HEK293T (cell line): ENCODE measurements around the gene XPNPEP1.

ENCODE experiments used
- CTCF ChIA-PET: fragments of 350-600 bp; formaldehyde crosslinking; extraction: SDS; loops from one replicate; lab custom pipeline; 2021; ENCODE audit warnings: antibody characterized with exemption, inconsistent platforms; lab: Yijun Ruan, JAX
- POLR2A ChIA-PET: fragments of 350-600 bp; formaldehyde crosslinking; extraction: SDS; loops from one replicate; lab custom pipeline; 2020; ENCODE audit warnings: antibody characterized with exemption, inconsistent platforms; lab: Yijun Ruan, JAX
- DNase-seq: peaks from one replicate; pipeline ENCODE4 v3.0.0; 2012; ENCODE audit warnings: mixed read lengths; ENCODE audit errors: extremely low spot score
- ARNT ChIP-seq: fragments of 450-650 bp; IDR thresholded peaks from 2 replicates; pipeline ENCODE4 v1.6.1; 2017; ENCODE audit warnings: mild to moderate bottlenecking
- BHLHE40 ChIP-seq: fragments of 450-650 bp; IDR thresholded peaks from 2 replicates; pipeline ENCODE4 v1.6.1; 2016; ENCODE audit warnings: mild to moderate bottlenecking, moderate library complexity, borderline replicate concordance
- CTBP1 ChIP-seq: fragments of 450-650 bp; IDR thresholded peaks from 2 replicates; pipeline ENCODE4 v1.6.1; 2016; ENCODE audit warnings: borderline replicate concordance
- ELF4 ChIP-seq: fragments of 450-650 bp; IDR thresholded peaks from 2 replicates; pipeline ENCODE4 v1.6.1; 2017; ENCODE audit warnings: antibody characterized with exemption
- FOXA1 ChIP-seq: fragments of 450-650 bp; IDR thresholded peaks from 2 replicates; pipeline ENCODE4 v1.6.1; 2016; ENCODE audit warnings: mild to moderate bottlenecking
- FOXK2 ChIP-seq: fragments of 450-650 bp; IDR thresholded peaks from 2 replicates; pipeline ENCODE4 v1.6.1; 2016; ENCODE audit warnings: mild to moderate bottlenecking
- FOXM1 ChIP-seq: fragments of 450-650 bp; IDR thresholded peaks from 2 replicates; pipeline ENCODE4 v1.6.1; 2017; ENCODE audit warnings: mild to moderate bottlenecking, borderline replicate concordance
- HDGF ChIP-seq: fragments of 450-650 bp; IDR thresholded peaks from 2 replicates; pipeline ENCODE4 v1.6.1; 2017; ENCODE audit warnings: antibody characterized with exemption, borderline replicate concordance
- L3MBTL2 ChIP-seq: fragments of 450-650 bp; conservative IDR thresholded peaks from 2 replicates; pipeline ENCODE4 v1.6.1; 2016; ENCODE audit warnings: mild to moderate bottlenecking
- LEF1 ChIP-seq: fragments of 450-650 bp; IDR thresholded peaks from 2 replicates; pipeline ENCODE4 v1.6.1; 2017; ENCODE audit warnings: mild to moderate bottlenecking, borderline replicate concordance
- NFRKB ChIP-seq: fragments of 450-650 bp; IDR thresholded peaks from 2 replicates; pipeline ENCODE4 v1.6.1; 2016; ENCODE audit warnings: mild to moderate bottlenecking, moderate library complexity
- PKNOX1 ChIP-seq: fragments of 450-650 bp; IDR thresholded peaks from 2 replicates; pipeline ENCODE4 v1.6.1; 2016
- SP1 ChIP-seq: fragments of 450-650 bp; IDR thresholded peaks from 2 replicates; pipeline ENCODE4 v1.6.1; 2017
- SUZ12 ChIP-seq: fragments of 450-650 bp; IDR thresholded peaks from 2 replicates; pipeline ENCODE4 v1.6.1; 2016; ENCODE audit warnings: mild to moderate bottlenecking
- TARDBP ChIP-seq: fragments of 450-650 bp; IDR thresholded peaks from 2 replicates; pipeline ENCODE4 v1.6.1; 2016
- ZNF384 ChIP-seq: fragments of 450-650 bp; IDR thresholded peaks from 2 replicates; pipeline ENCODE4 v1.6.1; 2016

The XPNPEP1 gene

GRCh38 chr10:109851616-109852474, 71.5 kb downstream of the XPNPEP1 start:
- ChIA-PET POLR2A (no interaction called here), CTCF (interaction anchor here (0.6 to 1.0 kb wide), 4 partner anchors 9 to 1207 kb away, joined by 3 to 4 read pairs (median 4); no protein-coding TSS in a partner anchor)
- DNase-seq, result no peak
- TF ChIP-seq SUZ12 (no peak), CTBP1 (no peak), LEF1 (no peak), HDGF (no peak), ELF4 (no peak), TARDBP (no peak), FOXM1 (no peak), L3MBTL2 (no peak), SP1 (no peak), ZNF384 (no peak), BHLHE40 (no peak), FOXK2 (no peak), NFRKB (no peak), FOXA1 (no peak), ARNT (no peak), PKNOX1 (no peak)

- TF ChIP-seq TARDBP (no peak), CTBP1 (no peak), HDGF (no peak), ELF4 (no peak), SUZ12 (no peak), PKNOX1 (no peak), ZNF384 (no peak), SP1 (no peak), FOXK2 (no peak), NFRKB (no peak), LEF1 (no peak), BHLHE40 (no peak)
- POLR2A ChIA-PET, result interaction anchor here (0.7 kb wide), 1 partner anchor 8 kb away, joined by 3 read pairs; no protein-coding TSS in a partner anchor
- DNase-seq, result no peak
- CTCF ChIA-PET, result no interaction called here
Observed at GRCh38 chr10:109846832-109847231, 76.5 kb downstream of the XPNPEP1 start.

DNA sequence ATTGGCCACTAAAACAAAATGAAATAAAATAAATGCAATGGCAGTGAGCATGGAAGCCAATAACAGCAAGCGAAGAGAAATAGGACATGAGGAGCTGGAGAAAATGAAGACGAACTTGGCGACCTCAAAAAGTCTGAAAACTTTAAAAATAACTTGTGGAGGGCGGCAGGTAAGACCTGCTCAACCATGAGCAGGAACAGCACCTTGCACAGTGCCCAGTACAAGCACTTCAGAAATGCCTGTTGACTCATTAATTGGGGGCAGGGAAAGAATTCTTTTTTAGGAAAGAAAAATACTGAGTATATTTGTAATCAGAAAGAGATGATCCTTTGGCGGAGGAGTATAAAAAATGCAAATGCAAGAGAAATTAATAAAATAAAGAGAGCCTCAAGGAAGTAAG, 78.0 kb downstream of the XPNPEP1 start:
- POLR2A ChIA-PET, result no interaction called here
- TF ChIP-seq BHLHE40 (no peak), TARDBP (no peak), CTBP1 (no peak), FOXK2 (no peak), L3MBTL2 (no peak), NFRKB (no peak), FOXM1 (no peak), LEF1 (no peak), ZNF384 (no peak), SP1 (no peak), PKNOX1 (no peak), FOXA1 (no peak), SUZ12 (no peak), ARNT (no peak), HDGF (no peak)

GRCh38 chr10:109838592-109839244, 84.6 kb downstream of the XPNPEP1 start:
- no peak for DNase-seq
- ChIA-PET CTCF (no interaction called here), POLR2A (no interaction called here)
- no peak for TF ChIP-seq ARNT
- no peak for TF ChIP-seq L3MBTL2
- no peak for TF ChIP-seq HDGF
- TF ChIP-seq PKNOX1, result no peak
- TF ChIP-seq ELF4, result no peak
- no peak for TF ChIP-seq FOXA1
- no peak for TF ChIP-seq BHLHE40
- TF ChIP-seq LEF1, result no peak
- no peak for TF ChIP-seq NFRKB
- TF ChIP-seq FOXM1, result no peak
- no peak for TF ChIP-seq ZNF384
- TF ChIP-seq FOXK2, result no peak

More for the DNA sequence above, 78.0 kb downstream of the XPNPEP1 start:
- no peak for DNase-seq
- CTCF ChIA-PET, result no interaction called here

DNA sequence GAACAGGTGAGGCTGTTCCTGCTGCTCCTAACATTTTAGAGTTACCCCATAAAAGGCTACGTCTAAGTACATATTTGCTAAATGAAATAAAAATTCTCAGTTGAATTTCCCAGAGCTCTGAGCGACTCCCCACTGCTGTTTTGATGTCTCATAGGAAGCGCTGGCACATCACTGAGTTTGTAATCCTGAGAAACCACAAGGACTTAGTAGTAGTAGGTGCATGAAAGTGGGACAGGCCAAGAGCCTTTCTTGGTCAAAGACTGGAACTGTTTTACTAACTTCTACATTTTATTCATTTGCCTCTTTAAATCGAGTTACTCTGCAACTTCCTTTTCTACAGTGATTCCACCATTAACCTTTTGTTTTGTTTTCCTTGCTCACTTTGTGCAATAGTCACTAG, 85.9 kb downstream of the XPNPEP1 start:
- ChIA-PET POLR2A (no interaction called here), CTCF (no interaction called here)
- TF ChIP-seq LEF1, result no peak
- no peak for TF ChIP-seq FOXM1
- TF ChIP-seq SP1, result no peak
- no peak for TF ChIP-seq CTBP1
- no peak for TF ChIP-seq L3MBTL2
- no peak for TF ChIP-seq TARDBP
- TF ChIP-seq PKNOX1, result no peak
- TF ChIP-seq HDGF, result no peak
- no peak for TF ChIP-seq NFRKB
- no peak for TF ChIP-seq FOXA1
- TF ChIP-seq FOXK2, result no peak
- TF ChIP-seq SUZ12, result no peak
- TF ChIP-seq BHLHE40, result no peak
- TF ChIP-seq ELF4, result no peak
- no peak for TF ChIP-seq ZNF384
- TF ChIP-seq ARNT, result no peak
- no peak for DNase-seq
